GM12875 (cell line): ENCODE results near the gene HTD2.

ENCODE experiments used
- H3K4me3 ChIP-seq: one replicate; pipeline ENCODE4 v1.5.1; 2011; ENCODE audit warnings: low read depth, low read length, control low read depth
- CTCF ChIP-seq: IDR thresholded peaks from 2 replicates; pipeline ENCODE4 v1.5.1; 2011; ENCODE audit warnings: low read depth, mild to moderate bottlenecking, control low read depth, inconsistent platforms, low read length, moderate library complexity, borderline replicate concordance; ENCODE audit not compliant: insufficient read depth

The HTD2 gene

GRCh38 chr3:58359621-58360020 is 53.3 kb downstream of the HTD2 start:
- H3K4me3 ChIP-seq = no peak overlapping the region
- TF ChIP-seq CTCF = no peak

GRCh38 chr3:58361866-58362265 is 55.5 kb downstream of the HTD2 start:
- no peak for TF ChIP-seq CTCF
- no peak overlapping the region for H3K4me3 ChIP-seq

GRCh38 chr3:58366699-58367098 is 60.4 kb downstream of the HTD2 start:
- H3K4me3 ChIP-seq = no peak overlapping the region
- TF ChIP-seq CTCF = no peak

GRCh38 chr3:58369038-58369437 is 62.7 kb downstream of the HTD2 start:
- H3K4me3 ChIP-seq = no peak overlapping the region
- no peak for TF ChIP-seq CTCF
